KMS-11 (cell line): ENCODE measurements around the gene MED27.

ENCODE experiments used
- H2AFZ ChIP-seq: fragments of 200-600 bp; sonication (generic); 2 replicates; pipeline ENCODE4 v1.6.1; 2016; ENCODE audit warnings: antibody characterized with exemption, mixed run types, low read depth
- H3K27ac ChIP-seq: fragments of 200-600 bp; sonication (generic); 2 replicates; pipeline ENCODE4 v1.6.1; 2016; ENCODE audit warnings: mild to moderate bottlenecking, mixed run types
- H3K27me3 ChIP-seq: fragments of 200-600 bp; sonication (generic); 2 replicates; pipeline ENCODE4 v1.6.1; 2017; ENCODE audit warnings: mild to moderate bottlenecking, low read depth, mixed run types, moderate library complexity; ENCODE audit not compliant: insufficient read depth
- H3K36me3 ChIP-seq: fragments of 200-600 bp; sonication (generic); 2 replicates; pipeline ENCODE4 v1.6.1; 2017; ENCODE audit warnings: mild to moderate bottlenecking, mixed run types; ENCODE audit not compliant: insufficient read depth
- H3K4me1 ChIP-seq: fragments of 200-600 bp; sonication (generic); 2 replicates; pipeline ENCODE4 v1.6.1; 2016; ENCODE audit warnings: mild to moderate bottlenecking, low read depth, mixed run types; ENCODE audit not compliant: poor library complexity, severe bottlenecking
- H3K4me2 ChIP-seq: fragments of 200-600 bp; sonication (generic); 2 replicates; pipeline ENCODE4 v1.7.0; 2016; ENCODE audit warnings: mild to moderate bottlenecking, mixed run types
- H3K4me3 ChIP-seq: fragments of 200-600 bp; sonication (generic); IDR thresholded peaks from 2 replicates; pipeline ENCODE4 v1.6.1; 2017; ENCODE audit warnings: low read depth, low read length, mixed read lengths; ENCODE audit not compliant: insufficient read depth
- H3K79me2 ChIP-seq: fragments of 200-600 bp; sonication (generic); 2 replicates; pipeline ENCODE4 v1.6.1; 2016; ENCODE audit warnings: low read depth, mixed run types; ENCODE audit not compliant: insufficient read depth
- H3K9ac ChIP-seq: fragments of 200-600 bp; sonication (generic); 2 replicates; pipeline ENCODE4 v1.6.1; 2016; ENCODE audit warnings: mild to moderate bottlenecking, mixed run types
- H4K20me1 ChIP-seq: fragments of 200-600 bp; sonication (generic); 2 replicates; pipeline ENCODE4 v1.6.1; 2016; ENCODE audit warnings: mild to moderate bottlenecking, mixed run types; ENCODE audit not compliant: insufficient read depth
- TF ChIP-seq, protein P1 (sequence below): fragments of 200-600 bp; sonication (generic); conservative IDR thresholded peaks from 2 replicates; pipeline ENCODE4 v1.6.1; 2017; ENCODE audit warnings: low read depth, mild to moderate bottlenecking, antibody characterized with exemption, low read length, moderate library complexity, mixed read lengths

Gene MED27

GRCh38 chr9:131997076-131997475 lies 82.6 kb downstream of the MED27 start:
- no peak overlapping the region for H3K4me3 ChIP-seq
- no peak overlapping the region for H3K9ac ChIP-seq
- H3K4me1 ChIP-seq = peaks cover 13% of the 10 kb centered on the region
- no peaks in the 10 kb centered on the region for H4K20me1 ChIP-seq
- no peaks in the 10 kb centered on the region for H3K27me3 ChIP-seq
- no peak overlapping the region for H3K27ac ChIP-seq
- no peaks in the 10 kb centered on the region for H3K79me2 ChIP-seq
- H3K4me2 ChIP-seq = no peak overlapping the region
- TF ChIP-seq, protein P1, sequence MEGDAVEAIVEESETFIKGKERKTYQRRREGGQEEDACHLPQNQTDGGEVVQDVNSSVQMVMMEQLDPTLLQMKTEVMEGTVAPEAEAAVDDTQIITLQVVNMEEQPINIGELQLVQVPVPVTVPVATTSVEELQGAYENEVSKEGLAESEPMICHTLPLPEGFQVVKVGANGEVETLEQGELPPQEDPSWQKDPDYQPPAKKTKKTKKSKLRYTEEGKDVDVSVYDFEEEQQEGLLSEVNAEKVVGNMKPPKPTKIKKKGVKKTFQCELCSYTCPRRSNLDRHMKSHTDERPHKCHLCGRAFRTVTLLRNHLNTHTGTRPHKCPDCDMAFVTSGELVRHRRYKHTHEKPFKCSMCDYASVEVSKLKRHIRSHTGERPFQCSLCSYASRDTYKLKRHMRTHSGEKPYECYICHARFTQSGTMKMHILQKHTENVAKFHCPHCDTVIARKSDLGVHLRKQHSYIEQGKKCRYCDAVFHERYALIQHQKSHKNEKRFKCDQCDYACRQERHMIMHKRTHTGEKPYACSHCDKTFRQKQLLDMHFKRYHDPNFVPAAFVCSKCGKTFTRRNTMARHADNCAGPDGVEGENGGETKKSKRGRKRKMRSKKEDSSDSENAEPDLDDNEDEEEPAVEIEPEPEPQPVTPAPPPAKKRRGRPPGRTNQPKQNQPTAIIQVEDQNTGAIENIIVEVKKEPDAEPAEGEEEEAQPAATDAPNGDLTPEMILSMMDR = no peak
- H2AFZ ChIP-seq = no peak overlapping the region
- H3K36me3 ChIP-seq = no peaks in the 10 kb centered on the region

GRCh38 chr9:131995382-131995781 lies 84.3 kb downstream of the MED27 start:
- no peaks in the 10 kb centered on the region for H3K36me3 ChIP-seq
- TF ChIP-seq, protein P1 = no peak
- no peak overlapping the region for H3K9ac ChIP-seq
- no peaks in the 10 kb centered on the region for H4K20me1 ChIP-seq
- no peaks in the 10 kb centered on the region for H3K27me3 ChIP-seq
- no peak overlapping the region for H3K4me3 ChIP-seq
- peaks cover 8% of the 10 kb centered on the region for H3K4me1 ChIP-seq
- H3K4me2 ChIP-seq = no peak overlapping the region
- H3K79me2 ChIP-seq = no peaks in the 10 kb centered on the region
- H3K27ac ChIP-seq = no peak overlapping the region
- H2AFZ ChIP-seq = no peak overlapping the region

DNA sequence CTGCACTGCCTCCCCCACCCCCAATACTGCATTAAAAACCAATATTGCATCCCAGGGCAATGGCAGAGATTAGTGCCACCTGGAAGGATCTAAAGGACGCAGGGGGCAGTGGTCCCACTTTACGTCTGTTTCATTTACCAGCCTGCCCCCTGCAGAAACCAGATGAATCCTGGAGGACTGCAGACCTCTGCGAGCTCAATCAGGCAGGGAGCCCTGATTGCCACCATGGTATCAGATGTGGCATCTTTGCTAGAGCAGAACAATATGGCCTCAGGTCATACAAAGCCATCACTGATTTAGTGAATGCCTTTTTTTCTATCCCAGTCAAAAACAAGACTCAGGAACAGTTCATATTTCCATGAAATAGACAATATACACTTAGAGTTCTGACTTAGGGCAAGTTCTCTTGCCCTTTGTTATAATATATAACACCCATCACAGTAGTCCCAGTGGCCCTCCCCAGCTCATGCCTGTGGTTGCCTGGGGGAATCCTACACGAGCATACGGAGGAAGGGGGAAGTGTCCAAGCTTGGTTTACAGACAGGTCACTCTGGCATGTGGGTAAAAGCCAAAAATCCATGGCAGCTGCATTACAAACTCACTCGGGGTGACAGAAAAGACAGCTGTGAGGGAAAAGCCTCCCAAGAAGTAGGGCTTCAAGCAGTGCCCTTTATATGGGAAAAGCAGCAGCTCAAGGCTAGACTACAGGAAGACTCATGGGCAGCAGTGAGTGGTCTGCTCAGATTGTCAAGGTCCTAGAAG lies 85.1 kb downstream of the MED27 start:
- H3K36me3 ChIP-seq = no peaks in the 10 kb centered on the region
- no peak overlapping the region for H2AFZ ChIP-seq
- H4K20me1 ChIP-seq = no peaks in the 10 kb centered on the region
- H3K4me1 ChIP-seq = no peaks in the 10 kb centered on the region
- TF ChIP-seq, protein P1 = no peak
- no peaks in the 10 kb centered on the region for H3K79me2 ChIP-seq
- no peak overlapping the region for H3K9ac ChIP-seq
- no peak overlapping the region for H3K27ac ChIP-seq
- H3K4me2 ChIP-seq = no peak overlapping the region
- H3K4me3 ChIP-seq = no peak overlapping the region
- H3K27me3 ChIP-seq = no peaks in the 10 kb centered on the region

GRCh38 chr9:131992906-131993657 lies 86.6 kb downstream of the MED27 start:
- H3K27me3 ChIP-seq = no peaks in the 10 kb centered on the region
- H3K27ac ChIP-seq = no peak overlapping the region
- no peak overlapping the region for H3K9ac ChIP-seq
- no peak overlapping the region for H3K4me3 ChIP-seq
- no peaks in the 10 kb centered on the region for H4K20me1 ChIP-seq
- H3K4me2 ChIP-seq = no peak overlapping the region
- TF ChIP-seq, protein P1 = no peak
- H3K4me1 ChIP-seq = no peaks in the 10 kb centered on the region
- H3K36me3 ChIP-seq = no peaks in the 10 kb centered on the region
- H2AFZ ChIP-seq = no peak overlapping the region
- H3K79me2 ChIP-seq = no peaks in the 10 kb centered on the region
